Tibial artery (tissue), 4 donors: ENCODE measurements around the gene CARMIL1.

Experiments
- DNase-seq, 2 donors: peaks; one replicate each; pipeline ENCODE4 v3.0.0-alpha.2; 2019
- H3K27ac ChIP-seq, 2 donors: fragments of 200-600 bp; sonication (generic) in 1 of 2; 1 replicate in 1 of 2; 2 replicates in 1 of 2; pipeline ENCODE4 v1.5.1; 2018 to 2019; ENCODE audit warnings: mild to moderate bottlenecking in 1 of 2
- H3K27me3 ChIP-seq, 2 donors: fragments of 200-600 bp; sonication (generic) in 1 of 2; one replicate each; pipeline versions ENCODE4 v1.5.1 to v1.6.0; 2016 to 2019
- H3K36me3 ChIP-seq, 3 donors: fragments of 200-600 bp; sonication (generic) in 2 of 3; one replicate each; pipeline ENCODE4 v1.5.1; 2016 to 2019; ENCODE audit warnings: mild to moderate bottlenecking in 2 of 3
- H3K4me1 ChIP-seq, 4 donors: fragments of 200-600 bp; sonication (generic) in 2 of 4; 1 replicate in 3 of 4; 2 replicates in 1 of 4; pipeline ENCODE4 v1.5.1; 2016 to 2019
- H3K4me3 ChIP-seq, 2 donors: fragments of 200-600 bp; sonication (generic) in 1 of 2; 1 replicate in 1 of 2; 2 replicates in 1 of 2; pipeline ENCODE4 v1.5.1; 2018 to 2019; ENCODE audit warnings: mild to moderate bottlenecking in 2 of 2
- H3K9me3 ChIP-seq, 3 donors: fragments of 200-600 bp; sonication (generic) in 1 of 3; one replicate each; pipeline ENCODE4 v1.5.1; 2016 to 2019
- intact Hi-C: fragments of 100-400 bp; cut with DNase I; formaldehyde crosslinking; loops from one replicate; pipeline ENCODE4 v1.15.0; 2023; ENCODE audit warnings: low total_unique reads
- TF ChIP-seq, protein P1 (sequence below), 2 experiments: fragments of 200-600 bp in 1 of 2; fragments of 450-650 bp in 1 of 2; IDR thresholded peaks; one replicate each; pipeline ENCODE4 v1.5.1; 2017 to 2019; ENCODE audit warnings: antibody characterized with exemption in 2 of 2, mild to moderate bottlenecking in 1 of 2, moderate library complexity in 1 of 2

CARMIL1 gene

DNA sequence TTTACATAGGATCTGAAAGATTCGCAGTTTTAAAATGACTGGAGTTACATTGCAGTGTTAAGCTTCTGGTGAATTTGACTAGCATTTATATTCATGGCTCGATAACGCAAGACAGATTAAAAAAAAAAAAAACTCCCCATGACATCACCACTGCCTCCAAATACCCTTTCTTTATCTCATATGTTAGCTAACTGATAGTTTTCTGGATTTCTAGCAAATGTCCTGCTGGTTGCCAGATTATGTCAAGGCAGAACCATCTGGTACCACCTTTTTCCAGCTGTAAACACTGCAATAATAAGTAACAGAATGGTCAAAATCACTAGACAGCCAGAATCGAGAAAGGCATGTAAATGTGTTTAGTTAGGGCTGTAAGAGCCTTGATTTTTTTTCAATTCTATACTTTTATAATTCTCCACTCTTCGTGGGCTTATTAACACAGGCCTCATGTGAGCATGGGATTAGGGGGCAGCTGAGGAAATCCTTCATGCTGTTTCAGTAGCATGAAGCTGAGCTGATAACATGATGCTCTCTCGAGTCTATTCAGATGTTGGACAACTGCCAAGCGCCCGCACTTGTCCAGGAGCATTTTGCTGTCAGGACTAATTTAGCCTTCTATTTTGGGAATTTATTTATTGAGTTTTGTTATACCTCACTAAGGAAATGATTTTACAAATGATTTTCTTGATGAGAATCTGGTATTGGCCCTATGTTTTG, 206.8 kb downstream of the CARMIL1 start:
- Histone ChIP-seq H3K9me3 (no peaks in the 10 kb centered on the region), H3K27me3 (no peaks in the 10 kb centered on the region), H3K27ac (no peak overlapping the region), H3K36me3 (peaks cover 20 to 34% (median 23%) of the 10 kb centered on the region in 3 donors), H3K4me3 (no peak overlapping the region), H3K4me1 (peaks cover 0 to 10% (median 10%) of the 10 kb centered on the region in 4 donors)
- DNase-seq: no peak
- intact Hi-C loops: no loop called here
- TF ChIP-seq, protein P1, sequence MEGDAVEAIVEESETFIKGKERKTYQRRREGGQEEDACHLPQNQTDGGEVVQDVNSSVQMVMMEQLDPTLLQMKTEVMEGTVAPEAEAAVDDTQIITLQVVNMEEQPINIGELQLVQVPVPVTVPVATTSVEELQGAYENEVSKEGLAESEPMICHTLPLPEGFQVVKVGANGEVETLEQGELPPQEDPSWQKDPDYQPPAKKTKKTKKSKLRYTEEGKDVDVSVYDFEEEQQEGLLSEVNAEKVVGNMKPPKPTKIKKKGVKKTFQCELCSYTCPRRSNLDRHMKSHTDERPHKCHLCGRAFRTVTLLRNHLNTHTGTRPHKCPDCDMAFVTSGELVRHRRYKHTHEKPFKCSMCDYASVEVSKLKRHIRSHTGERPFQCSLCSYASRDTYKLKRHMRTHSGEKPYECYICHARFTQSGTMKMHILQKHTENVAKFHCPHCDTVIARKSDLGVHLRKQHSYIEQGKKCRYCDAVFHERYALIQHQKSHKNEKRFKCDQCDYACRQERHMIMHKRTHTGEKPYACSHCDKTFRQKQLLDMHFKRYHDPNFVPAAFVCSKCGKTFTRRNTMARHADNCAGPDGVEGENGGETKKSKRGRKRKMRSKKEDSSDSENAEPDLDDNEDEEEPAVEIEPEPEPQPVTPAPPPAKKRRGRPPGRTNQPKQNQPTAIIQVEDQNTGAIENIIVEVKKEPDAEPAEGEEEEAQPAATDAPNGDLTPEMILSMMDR (IDR thresholded peaks at IDR 0.05): no peak

DNA sequence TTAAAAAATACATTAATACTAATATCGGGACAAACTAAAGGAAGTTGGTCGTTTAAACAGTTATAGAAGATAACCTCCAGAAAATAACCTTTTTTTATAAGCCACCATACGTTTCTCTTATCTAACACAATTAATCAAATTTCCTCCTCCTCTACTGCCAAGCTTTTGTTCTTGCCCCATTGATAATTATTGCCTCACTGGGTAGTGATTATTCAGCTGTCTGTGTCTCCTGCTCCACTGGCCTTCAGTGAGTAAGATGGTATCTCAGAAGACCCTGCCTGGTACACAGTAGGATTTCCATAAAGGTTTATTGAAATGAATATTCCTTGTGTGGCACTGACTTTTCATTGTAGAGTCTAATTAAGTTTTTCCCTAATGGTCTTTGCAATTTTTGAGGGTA, 207.4 kb downstream of the CARMIL1 start:
- TF ChIP-seq, protein P1 (IDR thresholded peaks at IDR 0.05): no peak
- intact Hi-C loops: no loop called here
- Histone ChIP-seq H3K27ac (no peak overlapping the region), H3K9me3 (no peaks in the 10 kb centered on the region), H3K27me3 (no peaks in the 10 kb centered on the region), H3K36me3 (peaks cover 17 to 34% (median 20%) of the 10 kb centered on the region in 3 donors), H3K4me1 (peaks cover 0 to 10% (median 10%) of the 10 kb centered on the region in 4 donors), H3K4me3 (no peak overlapping the region)
- DNase-seq: no peak

GRCh38 chr6:25487012-25487411, 207.8 kb downstream of the CARMIL1 start:
- no peaks in the 10 kb centered on the region for H3K9me3 ChIP-seq
- H3K27me3 ChIP-seq: no peaks in the 10 kb centered on the region
- H3K4me1 ChIP-seq: peaks cover 0 to 10% (median 10%) of the 10 kb centered on the region in 4 donors
- TF ChIP-seq, protein P1 (IDR thresholded peaks at IDR 0.05): no peak
- no peak overlapping the region for H3K27ac ChIP-seq
- H3K4me3 ChIP-seq: no peak overlapping the region
- DNase-seq: no peak
- peaks cover 15 to 34% (median 25%) of the 10 kb centered on the region in 3 donors for H3K36me3 ChIP-seq
- intact Hi-C loops: no loop called here

DNA sequence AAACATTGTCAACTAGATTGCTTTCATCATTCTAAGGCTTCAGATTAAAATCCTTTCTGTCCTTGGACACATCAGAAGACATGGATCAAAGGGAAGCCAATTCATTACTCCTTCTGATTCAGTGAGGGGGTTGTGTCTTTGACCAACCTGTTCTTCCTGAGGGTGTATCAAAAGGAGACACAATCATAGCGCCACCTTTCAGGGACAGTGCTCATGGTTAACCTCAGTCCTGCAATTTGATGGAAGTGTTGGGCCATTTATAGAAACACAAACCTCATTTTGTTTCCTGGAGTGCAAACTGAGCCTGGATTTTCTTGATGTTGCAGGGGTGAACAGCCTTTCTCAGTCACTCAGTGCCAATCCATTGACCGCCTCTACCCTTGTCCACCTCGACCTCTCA, 209.0 kb downstream of the CARMIL1 start:
- intact Hi-C loops: loop anchor here (2.0 kb wide), 1 partner anchor 209 kb away; the partner anchor contains the start of gene CARMIL1

GRCh38 chr6:25489399-25489798, 210.2 kb downstream of the CARMIL1 start:
- Histone ChIP-seq H3K4me1 (peaks cover 0 to 10% (median 10%) of the 10 kb centered on the region in 4 donors), H3K27me3 (no peaks in the 10 kb centered on the region), H3K36me3 (peaks cover 13 to 23% (median 17%) of the 10 kb centered on the region in 3 donors), H3K4me3 (no peak overlapping the region), H3K27ac (peak overlapping the region; percentile 36 to 45), H3K9me3 (no peaks in the 10 kb centered on the region)
- no peak for DNase-seq
- TF ChIP-seq, protein P1 (IDR thresholded peaks at IDR 0.05): no peak
- intact Hi-C loops: loop anchor here (2.0 kb wide), 1 partner anchor 211 kb away; the partner anchor contains the start of gene CARMIL1

More for the DNA sequence above, 209.0 kb downstream of the CARMIL1 start:
- Histone ChIP-seq H3K4me3 (no peak overlapping the region), H3K9me3 (no peaks in the 10 kb centered on the region), H3K27me3 (no peaks in the 10 kb centered on the region), H3K27ac (no peak overlapping the region), H3K4me1 (peaks cover 0 to 10% (median 10%) of the 10 kb centered on the region in 4 donors), H3K36me3 (peaks cover 9 to 26% (median 26%) of the 10 kb centered on the region in 3 donors)
- TF ChIP-seq, protein P1 (IDR thresholded peaks at IDR 0.05): no peak
- DNase-seq: no peak
